ENCODE results near the gene IL4R. TPM values are rescaled to one million over a fixed set of nuclear protein-coding genes. Genes with fewer than 3 reads are reported as not detected.

The IL4R gene
- total RNA-seq, 1 experiment from 2014 or later: 28.9 TPM

- in situ Hi-C loops (cut with HindIII; ENCODE audit: low pct_unique_long_range_greater_than_20kb, low sequenced_read_pairs): no loop called here
- no peaks in the 10 kb centered on the region for H3K36me3 ChIP-seq (ENCODE audit: control insufficient read depth, insufficient read depth, low read length)
- CTCF ChIA-PET: no interaction called here
These were observed 25.4 kb downstream of the IL4R start for GRCh38 chr16:27339180-27339579.

GRCh38 chr16:27340654-27341053 is 26.9 kb downstream of the IL4R start:
- Histone ChIP-seq H3K9me3 (ENCODE audit: control insufficient read depth, insufficient read depth, low read depth, low read length) (no peaks in the 10 kb centered on the region), H3K27me3 (ENCODE audit: control insufficient read depth, insufficient read depth, low read length) (no peaks in the 10 kb centered on the region), H3K4me3 (ENCODE audit: low read depth in 2 of 2, low read length in 2 of 2) (no peak overlapping the region), H3K4me1 (ENCODE audit: control insufficient read depth, insufficient read depth, low read length) (no peaks in the 10 kb centered on the region), H3K36me3 (ENCODE audit: control insufficient read depth, insufficient read depth, low read length) (no peaks in the 10 kb centered on the region), H3K27ac (ENCODE audit: low read length) (no peak overlapping the region)
- TF ChIP-seq SIN3A (IDR thresholded peaks at IDR 0.05; ENCODE audit: borderline replicate concordance, insufficient read depth, low read depth, low read length): no peak
- no peak for TF ChIP-seq POLR2AphosphoS5 (IDR thresholded peaks at IDR 0.05; ENCODE audit: low read depth, low read length)
- TF ChIP-seq TCF7L2 (IDR thresholded peaks at IDR 0.05; ENCODE audit: low read depth, low read length): no peak
- TF ChIP-seq REST (IDR thresholded peaks at IDR 0.05; ENCODE audit: insufficient read depth in 1 of 2, low read depth in 2 of 2, low read length in 1 of 2): no peak
- no peak for TF ChIP-seq CTCF (IDR thresholded peaks at IDR 0.05)
- CTCF ChIA-PET: no interaction called here
- in situ Hi-C loops (cut with HindIII; ENCODE audit: low pct_unique_long_range_greater_than_20kb, low sequenced_read_pairs) (no loop called here), intact Hi-C loops (cut with micrococcal nuclease; ENCODE audit: unreplicated experiment) (no loop called here)
- POLR2A ChIA-PET: no interaction called here
- DNase-seq (ENCODE audit: low read depth, low spot score) (no peak), ATAC-seq (no peak)
- BruUV-seq (replicated peaks): no TSS peak

More at GRCh38 chr16:27339180-27339579, 25.4 kb downstream of the IL4R start:
- Histone ChIP-seq H3K9me3 (ENCODE audit: control insufficient read depth, insufficient read depth, low read depth, low read length) (no peaks in the 10 kb centered on the region), H3K27ac (ENCODE audit: low read length) (no peak overlapping the region), H3K27me3 (ENCODE audit: control insufficient read depth, insufficient read depth, low read length) (no peaks in the 10 kb centered on the region), H3K4me3 (ENCODE audit: low read depth in 2 of 2, low read length in 2 of 2) (no peak overlapping the region), H3K4me1 (ENCODE audit: control insufficient read depth, insufficient read depth, low read length) (no peaks in the 10 kb centered on the region)
- no TSS peak for BruUV-seq (replicated peaks)
- no peak for DNase-seq (ENCODE audit: low read depth, low spot score)
- intact Hi-C loops (cut with micrococcal nuclease; ENCODE audit: unreplicated experiment): no loop called here
- POLR2A ChIA-PET: no interaction called here
- TF ChIP-seq TCF7L2 (IDR thresholded peaks at IDR 0.05; ENCODE audit: low read depth, low read length): no peak
- no peak for TF ChIP-seq CTCF (IDR thresholded peaks at IDR 0.05)
- no peak for TF ChIP-seq POLR2AphosphoS5 (IDR thresholded peaks at IDR 0.05; ENCODE audit: low read depth, low read length)
- no peak for ATAC-seq

Measured in Panc1 (cell line).